GM12874 (cell line): ENCODE measurements around the gene CYB561D1.

ENCODE experiments used
- CTCF ChIP-seq: IDR thresholded peaks from 2 replicates; pipeline ENCODE4 v1.5.1; 2011; ENCODE audit warnings: low read depth, mild to moderate bottlenecking, control low read depth, low read length, moderate library complexity; ENCODE audit not compliant: insufficient read depth

The CYB561D1 gene

GRCh38 chr1:109499081-109499480 lies 5.2 kb downstream of the CYB561D1 start:
- TF ChIP-seq CTCF = no peak

DNA sequence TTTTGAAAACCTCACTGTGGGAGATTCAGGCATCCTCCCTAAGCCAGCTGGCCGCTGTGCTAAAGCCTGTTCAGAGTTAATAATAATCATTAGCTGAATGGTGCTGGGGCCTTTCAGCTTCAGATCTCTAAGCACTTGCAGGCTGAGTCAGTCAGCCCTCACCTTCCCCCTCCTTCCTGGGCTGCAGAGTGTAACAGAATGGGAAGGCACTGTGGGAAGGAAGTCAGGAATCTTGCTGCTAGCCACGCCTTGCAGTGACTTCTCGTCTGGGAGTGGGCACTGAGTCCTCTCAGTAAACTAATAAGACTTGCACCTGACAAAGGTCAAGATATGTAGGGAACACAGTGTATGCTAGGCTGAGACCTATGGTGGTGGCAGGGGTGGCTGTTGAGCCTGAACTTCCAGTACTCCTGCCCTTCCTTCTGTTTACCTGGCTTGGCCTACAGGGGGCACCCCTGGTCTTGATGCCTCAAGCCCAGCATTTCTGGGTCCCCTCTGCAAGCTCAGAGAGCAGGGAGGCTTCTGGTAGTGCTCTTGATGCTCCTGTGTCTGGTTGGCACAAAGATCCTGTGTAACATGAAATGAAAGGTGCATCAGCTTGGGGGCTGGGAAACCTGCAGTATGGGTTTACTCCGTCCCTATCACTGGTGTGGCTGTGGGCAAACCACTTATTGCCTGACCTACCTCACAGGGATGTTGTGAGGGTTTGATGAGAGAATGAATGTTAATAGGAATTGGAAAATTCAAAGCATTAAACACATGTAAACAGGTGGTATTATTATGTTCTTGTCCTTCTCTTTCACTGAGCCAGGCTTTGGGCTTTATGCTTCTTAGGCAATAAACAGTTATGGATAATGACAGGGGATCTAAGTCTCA lies 6.0 kb downstream of the CYB561D1 start:
- peak; percentile 50 for TF ChIP-seq CTCF

DNA sequence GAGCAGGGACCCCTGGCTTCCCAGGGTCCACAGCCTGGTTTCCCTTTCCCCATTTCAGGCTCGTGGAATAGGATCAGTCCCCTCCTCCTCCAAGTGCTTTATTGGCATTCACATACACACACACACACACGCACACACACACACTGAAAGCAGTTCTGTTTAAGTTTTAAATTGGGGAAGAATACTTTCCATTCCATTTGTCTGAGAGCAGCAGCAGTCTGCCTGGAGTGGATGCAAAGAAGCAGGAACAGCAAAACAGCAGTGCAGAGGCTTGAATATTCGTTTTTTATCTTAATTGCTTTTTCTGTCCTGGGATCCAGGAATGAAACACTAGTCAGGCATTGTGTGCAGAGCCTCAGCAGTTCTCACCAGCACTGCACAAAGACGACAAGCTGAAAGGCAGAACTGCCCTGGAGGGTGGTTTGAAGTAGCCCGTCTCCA lies 7.1 kb downstream of the CYB561D1 start:
- no peak for TF ChIP-seq CTCF

DNA sequence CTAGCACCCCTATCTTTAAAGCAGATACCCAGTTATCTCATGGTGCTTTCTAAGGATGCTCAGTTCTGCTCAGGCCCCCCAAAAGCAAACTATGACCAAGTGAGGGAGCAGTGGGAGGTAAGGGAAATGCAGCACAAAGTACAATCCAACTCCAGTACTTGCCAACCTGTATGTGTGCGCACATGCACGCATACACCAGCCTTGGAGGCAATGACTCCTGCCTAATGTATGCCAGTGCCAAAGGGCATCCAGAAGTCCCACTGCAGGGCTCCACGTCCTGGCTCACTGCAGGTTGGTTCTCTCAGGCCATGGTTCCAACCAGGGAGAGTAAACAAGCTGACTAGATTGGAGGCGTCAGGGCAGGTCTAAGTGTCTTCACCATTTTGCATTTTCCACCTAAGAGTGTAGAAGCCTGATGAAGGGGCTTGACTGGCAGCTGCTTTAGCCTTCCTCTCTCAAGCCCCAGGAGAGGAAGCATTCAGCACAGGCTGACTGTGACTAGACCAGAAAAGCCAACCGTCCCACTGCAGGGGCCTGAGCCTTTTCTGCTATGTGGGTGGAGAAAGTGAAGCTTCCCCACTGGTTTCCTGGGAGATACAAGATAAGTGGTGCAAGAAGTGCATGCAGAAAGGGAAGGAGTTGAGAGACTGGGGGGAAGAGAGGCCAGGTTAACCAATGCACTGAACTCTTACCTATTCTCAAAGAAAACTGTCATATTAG lies 7.9 kb downstream of the CYB561D1 start:
- TF ChIP-seq CTCF = no peak

DNA sequence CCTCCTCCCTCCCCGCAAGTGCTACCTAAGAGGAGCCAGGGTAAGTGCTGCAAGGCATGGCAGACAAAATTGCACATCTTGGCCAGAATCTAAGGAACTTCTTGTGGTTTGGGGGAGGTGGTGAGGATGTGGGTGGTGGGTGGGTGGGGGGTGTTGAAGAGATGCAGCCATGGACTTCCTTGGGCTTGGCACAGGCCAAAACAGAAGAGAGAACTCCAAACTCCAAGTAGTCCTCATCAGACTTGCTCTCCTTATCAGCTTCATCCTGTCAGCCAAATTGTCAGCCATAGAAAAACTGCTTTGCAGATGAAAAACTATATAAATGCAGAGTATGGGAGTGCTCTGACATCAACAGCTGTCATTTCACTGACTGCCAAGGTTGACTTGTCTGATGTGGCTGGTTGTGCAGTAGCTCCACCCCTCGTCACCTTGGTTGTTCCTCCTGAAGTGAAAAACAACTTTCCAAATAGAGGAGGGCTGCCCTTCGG lies 8.5 kb downstream of the CYB561D1 start:
- no peak for TF ChIP-seq CTCF

DNA sequence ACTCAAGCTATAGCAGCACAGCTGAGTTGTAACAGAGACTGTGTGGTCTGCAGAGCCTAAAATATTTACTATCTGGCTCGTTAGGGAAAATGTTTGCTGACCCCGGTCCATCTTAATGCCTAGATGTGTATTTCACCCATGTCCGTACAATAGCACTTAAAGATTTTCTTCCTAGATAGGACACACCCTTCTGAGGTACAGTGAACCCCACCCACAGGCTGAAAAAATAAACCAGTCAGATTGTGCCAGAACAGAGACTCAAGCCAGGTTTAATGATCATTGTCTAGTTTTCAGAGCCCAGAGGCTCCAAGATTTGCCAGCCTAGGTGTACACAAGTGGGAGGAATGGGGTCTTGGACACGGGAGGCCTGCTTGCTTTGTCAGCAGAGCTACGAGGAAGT lies 10.0 kb downstream of the CYB561D1 start:
- no peak for TF ChIP-seq CTCF

GRCh38 chr1:109504974-109505373 lies 11.1 kb downstream of the CYB561D1 start:
- no peak for TF ChIP-seq CTCF
